H1 (cell line): Measurements from ENCODE around the gene DHX29. TPM values are rescaled to one million over a fixed set of nuclear protein-coding genes. Genes with fewer than 3 reads are reported as not detected.

Experiments
- CTCF ChIA-PET: fragments of 300-600 bp; sonication (Branson Sonifier 250); formaldehyde crosslinking; loops from one replicate; lab custom pipeline; 2021; ENCODE audit not compliant: partially characterized antibody; lab: Charles Lee
- POLR2A ChIA-PET: fragments of 300-600 bp; sonication (Branson Sonifier 250); formaldehyde crosslinking; loops from one replicate; lab custom pipeline; 2021; ENCODE audit warnings: inconsistent platforms; ENCODE audit not compliant: partially characterized antibody; lab: Charles Lee
- DNase-seq, 2 experiments: peaks; one replicate each; pipeline versions ENCODE4 v3.0.0 to v3.0.0-alpha.2; 2010 to 2022; ENCODE audit warnings: low spot score in 2 of 2, low read depth in 1 of 2, mixed read lengths in 1 of 2
- FAIRE-seq: peaks from 2 replicates; lab custom pipeline; 2011; peaks lifted over from hg19 to GRCh38; lab: Jason Lieb, UNC
- H2AFZ ChIP-seq: 2 replicates; pipeline ENCODE4 v1.8.1; 2012; ENCODE audit warnings: low read length, inconsistent platforms
- H2AK5ac ChIP-seq: 2 replicates; pipeline ENCODE4 v1.6.1; 2013; ENCODE audit warnings: low read depth, low read length
- H2BK120ac ChIP-seq: replicated peaks from 2 replicates; pipeline ENCODE3; 2013; ENCODE audit warnings: low read depth, low read length, inconsistent platforms
- H2BK12ac ChIP-seq: 2 replicates; pipeline ENCODE4 v1.6.1; 2013; ENCODE audit warnings: low read depth, low read length
- H2BK15ac ChIP-seq: 2 replicates; pipeline ENCODE4 v1.6.1; 2013; ENCODE audit warnings: low read length
- H2BK20ac ChIP-seq: 2 replicates; pipeline ENCODE4 v1.6.1; 2013; ENCODE audit warnings: low read length
- H2BK5ac ChIP-seq: 2 replicates; pipeline ENCODE4 v1.6.1; 2013; ENCODE audit warnings: low read depth, low read length
- H3K14ac ChIP-seq: 2 replicates; pipeline ENCODE4 v1.6.1; 2013; ENCODE audit warnings: inconsistent platforms; ENCODE audit not compliant: insufficient read length
- H3K18ac ChIP-seq: 2 replicates; pipeline ENCODE4 v1.6.1; 2013; ENCODE audit warnings: low read length; ENCODE audit errors: extremely low read depth
- H3K23ac ChIP-seq: 2 replicates; pipeline ENCODE4 v1.6.1; 2013; ENCODE audit warnings: inconsistent platforms; ENCODE audit not compliant: insufficient read length
- H3K23me2 ChIP-seq: 2 replicates; pipeline ENCODE4 v1.6.1; 2013; ENCODE audit warnings: low read depth, low read length
- H3K27ac ChIP-seq: 2 replicates; pipeline ENCODE4 v1.6.1; 2011; ENCODE audit warnings: low read depth, low read length, inconsistent platforms
- H3K27me3 ChIP-seq, 4 experiments: replicated peaks in 1 of 4; 1 replicate in 1 of 4; 2 replicates in 3 of 4; pipeline versions ENCODE4 v1.6.1 to v1.8.1; 2011 to 2013; ENCODE audit warnings: low read length in 3 of 4, mild to moderate bottlenecking in 3 of 4, inconsistent platforms in 2 of 4, mixed read lengths in 2 of 4, moderate library complexity in 1 of 4; ENCODE audit not compliant: control insufficient read depth in 3 of 4, insufficient read depth in 3 of 4; ENCODE audit errors: extremely low read depth in 1 of 4
- H3K36me3 ChIP-seq, 4 experiments: 2 replicates each; pipeline versions ENCODE4 v1.6.1 to v1.8.1; 2011 to 2013; ENCODE audit warnings: mild to moderate bottlenecking in 4 of 4, low read length in 3 of 4, moderate library complexity in 2 of 4, control low read depth in 1 of 4, inconsistent platforms in 1 of 4; ENCODE audit not compliant: insufficient read depth in 4 of 4, control insufficient read depth in 2 of 4
- H3K4ac ChIP-seq: replicated peaks from 2 replicates; pipeline ENCODE3; 2013; ENCODE audit warnings: low read length, low read depth, mixed read lengths, inconsistent platforms; ENCODE audit not compliant: insufficient read length
- H3K4me1 ChIP-seq, 4 experiments: replicated peaks in 1 of 4; 1 replicate in 1 of 4; 2 replicates in 3 of 4; pipeline versions ENCODE4 v1.6.1 to v1.8.1; 2011 to 2013; ENCODE audit warnings: low read length in 3 of 4, inconsistent platforms in 2 of 4, mixed read lengths in 1 of 4; ENCODE audit not compliant: insufficient read depth in 4 of 4, control insufficient read depth in 3 of 4
- H3K4me2 ChIP-seq, 2 experiments: 2 replicates each; pipeline versions ENCODE4 v1.6.1 to v1.8.1; 2011 to 2013; ENCODE audit warnings: low read depth in 2 of 2, low read length in 2 of 2, control low read depth in 1 of 2, inconsistent platforms in 1 of 2, mild to moderate bottlenecking in 1 of 2; ENCODE audit not compliant: insufficient read depth in 1 of 2
- H3K4me3 ChIP-seq, 4 experiments: fragments of 200-600, 300-600 bp in 1 of 4; sonication (generic), shearing (Covaris generic), sonication (Bioruptor Twin) in 1 of 4; 2 replicates each; pipeline versions ENCODE4 v1.5.1 to v1.8.1; 2011 to 2016; ENCODE audit warnings: low read length in 4 of 4, low read depth in 3 of 4, control low read depth in 2 of 4, inconsistent platforms in 2 of 4, mild to moderate bottlenecking in 2 of 4, mixed read lengths in 1 of 4, moderate library complexity in 1 of 4; ENCODE audit not compliant: insufficient read depth in 2 of 4; ENCODE audit errors: extremely low read depth in 1 of 4
- H3K56ac ChIP-seq: replicated peaks from 2 replicates; pipeline ENCODE3; 2013; ENCODE audit warnings: low read depth, mild to moderate bottlenecking, mixed read lengths, low read length, inconsistent platforms; ENCODE audit not compliant: insufficient read length
- H3K79me1 ChIP-seq: 2 replicates; pipeline ENCODE4 v1.6.1; 2013; ENCODE audit warnings: low read depth, low read length, control low read depth
- H3K79me2 ChIP-seq, 2 experiments: 2 replicates each; pipeline versions ENCODE4 v1.6.1 to v1.8.1; 2012 to 2013; ENCODE audit warnings: low read length in 2 of 2, mild to moderate bottlenecking in 2 of 2, inconsistent platforms in 1 of 2; ENCODE audit not compliant: insufficient read depth in 2 of 2, control insufficient read depth in 1 of 2
- H3K9ac ChIP-seq, 4 experiments: replicated peaks in 1 of 4; 1 replicate in 1 of 4; 2 replicates in 3 of 4; pipeline versions ENCODE4 v1.6.1 to v1.8.1; 2011 to 2013; ENCODE audit warnings: low read depth in 3 of 4, low read length in 3 of 4, control low read depth in 2 of 4, mild to moderate bottlenecking in 2 of 4, moderate library complexity in 2 of 4, inconsistent platforms in 1 of 4; ENCODE audit errors: extremely low read depth in 1 of 4
- H3K9me3 ChIP-seq, 2 experiments: 2 replicates each; pipeline versions ENCODE4 v1.6.1 to v1.8.1; 2012 to 2013; ENCODE audit warnings: mild to moderate bottlenecking in 2 of 2, moderate library complexity in 2 of 2, control low read depth in 1 of 2, inconsistent platforms in 1 of 2, low read depth in 1 of 2, low read length in 1 of 2, mixed read lengths in 1 of 2; ENCODE audit not compliant: insufficient read depth in 2 of 2
- H4K20me1 ChIP-seq, 2 experiments: replicated peaks in 1 of 2; 2 replicates each; pipeline versions ENCODE3 to v1.8.1; 2011 to 2013; ENCODE audit warnings: inconsistent platforms in 2 of 2, low read length in 2 of 2, mild to moderate bottlenecking in 1 of 2; ENCODE audit not compliant: insufficient read depth in 2 of 2, control insufficient read depth in 1 of 2
- H4K5ac ChIP-seq: 2 replicates; pipeline ENCODE4 v1.6.1; 2013; ENCODE audit warnings: low read length, low read depth, mixed read lengths, inconsistent platforms; ENCODE audit not compliant: insufficient read length
- H4K8ac ChIP-seq: 2 replicates; pipeline ENCODE4 v1.8.0; 2013; ENCODE audit warnings: mild to moderate bottlenecking, moderate library complexity, low read length, inconsistent platforms; ENCODE audit not compliant: insufficient read depth; ENCODE audit errors: extremely low read depth
- H4K91ac ChIP-seq: replicated peaks from 2 replicates; pipeline ENCODE3; 2013; ENCODE audit warnings: low read length, mixed read lengths, inconsistent platforms; ENCODE audit not compliant: insufficient read length
- CTBP2 ChIP-seq: IDR thresholded peaks from 2 replicates; pipeline ENCODE4 v1.7.0; 2011; ENCODE audit warnings: borderline replicate concordance, mild to moderate bottlenecking, moderate library complexity, mixed read lengths, low read length; ENCODE audit not compliant: insufficient read depth, insufficient read length
- EGR1 ChIP-seq: IDR thresholded peaks from 2 replicates; pipeline ENCODE4 v1.6.1; 2011; ENCODE audit warnings: low read depth, low read length, borderline replicate concordance
- EZH2 ChIP-seq: fragments of 200-600 bp; sonication (generic); IDR thresholded peaks from 2 replicates; pipeline ENCODE4 v1.7.1; 2012; ENCODE audit warnings: low read depth, mild to moderate bottlenecking, moderate library complexity, low read length, inconsistent platforms; ENCODE audit not compliant: severe bottlenecking
- KDM4A ChIP-seq: IDR thresholded peaks from one replicate; pipeline ENCODE4 v1.7.1; 2012; ENCODE audit warnings: low read depth, mild to moderate bottlenecking, moderate library complexity, low read length, inconsistent platforms; ENCODE audit not compliant: severe bottlenecking
- MAX ChIP-seq: IDR thresholded peaks from 2 replicates; pipeline ENCODE4 v1.6.1; 2012; ENCODE audit warnings: inconsistent platforms
- RNF2 ChIP-seq: fragments of 200-900, 300-1000 bp; sonication (generic); IDR thresholded peaks from 2 replicates; pipeline ENCODE4 v1.7.1; 2016; ENCODE audit warnings: borderline replicate concordance, low read depth, mild to moderate bottlenecking, antibody characterized with exemption, low read length; ENCODE audit not compliant: poor library complexity, severe bottlenecking; ENCODE audit errors: missing control alignments
- RXRA ChIP-seq: IDR thresholded peaks from 2 replicates; pipeline ENCODE4 v1.6.1; 2011; ENCODE audit warnings: low read depth, mild to moderate bottlenecking, low read length, moderate library complexity; ENCODE audit not compliant: insufficient read depth
- SP4 ChIP-seq: IDR thresholded peaks from 2 replicates; pipeline ENCODE4 v1.6.1; 2012; ENCODE audit warnings: low read length, inconsistent platforms
- TCF12 ChIP-seq: IDR thresholded peaks from 2 replicates; pipeline ENCODE4 v1.6.1; 2011; ENCODE audit warnings: low read depth, mild to moderate bottlenecking, low read length
- ZNF274 ChIP-seq: IDR thresholded peaks from 2 replicates; pipeline ENCODE4 v1.7.0; 2012; ENCODE audit warnings: low read length, borderline replicate concordance; ENCODE audit errors: extremely low read depth
- WGBS, 2 experiments: shearing (Covaris generic) in 1 of 2; methylation state at CpG; one replicate each; pipeline versions ENCODE4 v1.1.6 to v1.1.7; 2013 to 2015; ENCODE audit warnings: low lambda C conversion rate in 2 of 2, mixed read lengths in 2 of 2, inconsistent platforms in 1 of 2, low coverage in 1 of 2, missing lambda C conversion rate in 1 of 2; ENCODE audit not compliant: insufficient replicate concordance in 2 of 2, insufficient coverage in 1 of 2, insufficient read length in 1 of 2; ENCODE audit errors: extremely low coverage in 1 of 2, missing lambda C conversion rate in 1 of 2; 5-methylcytosine and 5-hydroxymethylcytosine counted together
- polyA plus RNA-seq, 7 experiments: library from polyadenylated mRNA; depleted of rRNA in 3 of 7; stranded (reverse) in 5 of 7; unstranded in 2 of 7; fragments of >200 nt in 5 of 7; fragments of 200-250 nt in 2 of 7; gene quantifications; 1 replicate in 5 of 7; 2 replicates in 1 of 7; 4 replicates in 1 of 7; pipeline versions ENCODE4 v1.2.1 to v1.2.3, GENCODE V29; 2011 to 2013; ENCODE audit warnings: missing spikeins in 2 of 7, mixed read lengths in 2 of 7
- total RNA-seq: library from RNA; stranded (reverse); fragmentation: NEBNext Ultra II Directional; extraction: Animal tissue kit (Norgen Biotek cat#: 25700); gene quantifications from 2 replicates; pipeline ENCODE4 v1.2.1, GENCODE V29; 2021

Gene DHX29
- total and polyA plus RNA-seq, 2 of the 8 experiments (the other 6 are each of a cell fraction or from before 2014, with no cell fraction given) = 3.4 to 32.1 TPM

- 3% methylated on average over 58 of the region's 61 CpGs; no CpG with 5 or more reads in 1 of the 2 experiments for WGBS, 2 experiments
- H3K9me3 ChIP-seq = no peaks in the 10 kb centered on the region
- H3K4me1 ChIP-seq = peaks cover 2 to 23% (median 10%) of the 10 kb centered on the region in 4 experiments
- no peak overlapping the region for H2BK20ac ChIP-seq
- ChIA-PET CTCF (interaction anchor here (0.8 to 13.6 kb wide), 8 partner anchors 12 to 888 kb away, joined by 3 to 143 read pairs (median 4); partner anchors contain the start of genes CCNO and CDC20B), POLR2A (interaction anchor here (0.7 to 1.6 kb wide), 5 partner anchors 10 to 1960 kb away, joined by 3 to 13 read pairs (median 5); partner anchors contain the start of gene CCNO)
- peak overlapping the region; percentile 67 to 81 for H3K4me2 ChIP-seq
- H3K9ac ChIP-seq = no peak overlapping the region
- no peak overlapping the region for H4K5ac ChIP-seq
- no peak overlapping the region for H2AK5ac ChIP-seq
- FAIRE-seq (no peak), DNase-seq (peak in 1 of 2 experiments; percentile 73)
- peaks cover 68 to 88% (median 84%) of the 10 kb centered on the region in 4 experiments for H3K27me3 ChIP-seq
- no peak overlapping the region for H2BK15ac ChIP-seq
- H3K14ac ChIP-seq = no peak overlapping the region
- H3K18ac ChIP-seq = no peak overlapping the region
- no peak overlapping the region for H3K56ac ChIP-seq
- H4K91ac ChIP-seq = no peak overlapping the region
- H3K79me2 ChIP-seq = no peaks in the 10 kb centered on the region
- H3K23me2 ChIP-seq = peaks cover 13% of the 10 kb centered on the region; the same call in 1 of the 2 replicates
- no peak overlapping the region for H3K23ac ChIP-seq
- H3K79me1 ChIP-seq = no peaks in the 10 kb centered on the region
- H2BK12ac ChIP-seq = no peak overlapping the region
- 0 out of 2 replicates have a peak overlapping the region, but pooled peaks have one; percentile 28 for H4K8ac ChIP-seq
- H2AFZ ChIP-seq = no peak overlapping the region
- no peak overlapping the region for H3K4ac ChIP-seq
- H3K4me3 ChIP-seq = peak overlapping the region; percentile 16 to 51 (median 18); a peak in 6 of 8 replicates
- peaks cover 3 to 28% of the 10 kb centered on the region in 2 experiments for H4K20me1 ChIP-seq
- H2BK120ac ChIP-seq = no peak overlapping the region
- no peak overlapping the region for H2BK5ac ChIP-seq
- peaks cover 0 to 6% (median 0%) of the 10 kb centered on the region in 4 experiments; a peak in 1 of 8 replicates for H3K36me3 ChIP-seq
- H3K27ac ChIP-seq = no peak overlapping the region
- TF ChIP-seq MAX (peak; percentile 85), TCF12 (0 out of 2 replicates have a peak, but pooled peaks have one; percentile 6), KDM4A (peak; percentile 41), EZH2 (peak; percentile 100), EGR1 (no peak), RXRA (no peak), SP4 (no peak), RNF2 (peak; percentile 94), ZNF274 (no peak), CTBP2 (peak; percentile 16)
Measured at GRCh38 chr5:55222985-55223811, 84.3 kb downstream of the DHX29 start.
